ENCODE measurements around the gene CCDC91. TPM values are rescaled to one million over a fixed set of nuclear protein-coding genes. Genes with fewer than 3 reads are reported as not detected.

CCDC91 gene
- 12.0 and 13.8 TPM in 2 replicates for polyA plus RNA-seq (2013)

- H3K79me2 ChIP-seq (ENCODE audit: control insufficient read depth, insufficient read depth, low read length, poor library complexity), result peaks cover 3% of the 10 kb centered on the region
- H3K27me3 ChIP-seq (ENCODE audit: insufficient read depth, low read length), result no peaks in the 10 kb centered on the region
- H3K4ac ChIP-seq (ENCODE audit: low read depth, low read length), result peak within 1 kb of the TSS; percentile 21
- H4K12ac ChIP-seq (ENCODE audit: low read depth, low read length), result peak within 1 kb of the TSS; percentile 74
- H3K9ac ChIP-seq (ENCODE audit: low read length), result peak within 1 kb of the TSS; percentile 89
- peak within 1 kb of the TSS; percentile 98 for H2AFZ ChIP-seq (ENCODE audit: insufficient read depth, low read length, poor library complexity)
- H3K14ac ChIP-seq (ENCODE audit: low read length), result peak within 1 kb of the TSS; percentile 91
- H3K9me3 ChIP-seq (ENCODE audit: insufficient read depth, low read depth, low read length), result no peaks in the 10 kb centered on the region
- peaks cover 3 to 8% of the 10 kb centered on the region in 2 experiments for H3K4me1 ChIP-seq (ENCODE audit: control insufficient read depth in 1 of 2, insufficient read depth in 2 of 2, low read length in 2 of 2)
- no peak within 1 kb of the TSS for H2AK5ac ChIP-seq (ENCODE audit: low read length)
- H3K79me1 ChIP-seq (ENCODE audit: low read length), result peaks cover 10% of the 10 kb centered on the region
- no peak within 1 kb of the TSS for H2BK12ac ChIP-seq (ENCODE audit: low read length)
- peak within 1 kb of the TSS; percentile 87 for H3K18ac ChIP-seq (ENCODE audit: low read length)
- H4K8ac ChIP-seq (ENCODE audit: low read depth, low read length), result peak within 1 kb of the TSS; percentile 97
- no peak within 1 kb of the TSS for H3K23ac ChIP-seq (ENCODE audit: low read length)
- H2BK120ac ChIP-seq (ENCODE audit: insufficient read depth, low read length, poor library complexity), result peak within 1 kb of the TSS; percentile 66
- WGBS (ENCODE audit: extremely low coverage, insufficient coverage, insufficient read length), result no CpG with 5 or more reads among the region's 72 CpGs
- peak within 1 kb of the TSS; percentile 66 for H2BK5ac ChIP-seq (ENCODE audit: low read depth, low read length, poor library complexity)
- H4K91ac ChIP-seq (ENCODE audit: low read depth, low read length), result peak within 1 kb of the TSS; percentile 92
- H3K4me3 ChIP-seq (ENCODE audit: low read depth, low read length), result peak within 1 kb of the TSS; percentile 91
- H3K36me3 ChIP-seq (ENCODE audit: control insufficient read depth in 1 of 2, insufficient read depth in 2 of 2, low read length in 2 of 2), result peaks cover 0 to 2% of the 10 kb centered on the region in 2 experiments
- peak; percentile 74 to 79 for DNase-seq
- H3K27ac ChIP-seq (ENCODE audit: low read depth, low read length), result peak within 1 kb of the TSS; percentile 60
- peak within 1 kb of the TSS; percentile 65 for H3K4me2 ChIP-seq (ENCODE audit: low read length)
Observed at GRCh38 chr12:28190321-28191050, at the start of gene CCDC91. Gene CCDC91, plus strand, starts transcription at chr12:28190456. Its CDS starts 66,760 bp downstream, at chr12:28257216.

- peak; percentile 53 to 62 for DNase-seq
- no peak overlapping the region for H4K91ac ChIP-seq (ENCODE audit: low read depth, low read length)
- H3K36me3 ChIP-seq (ENCODE audit: control insufficient read depth in 1 of 2, insufficient read depth in 2 of 2, low read length in 2 of 2), result no peaks in the 10 kb centered on the region
Observed at GRCh38 chr12:28144059-28144458, 46.2 kb upstream of the CCDC91 start.

GRCh38 chr12:28144532-28144931 lies 45.7 kb upstream of the CCDC91 start:
- no peak for DNase-seq

More at GRCh38 chr12:28144059-28144458, 46.2 kb upstream of the CCDC91 start:
- Histone ChIP-seq H2BK12ac (ENCODE audit: low read length) (no peak overlapping the region), H3K18ac (ENCODE audit: low read length) (no peak overlapping the region), H3K79me1 (ENCODE audit: low read length) (no peaks in the 10 kb centered on the region), H3K79me2 (ENCODE audit: control insufficient read depth, insufficient read depth, low read length, poor library complexity) (no peaks in the 10 kb centered on the region), H3K4ac (ENCODE audit: low read depth, low read length) (no peak overlapping the region), H3K4me2 (ENCODE audit: low read length) (no peak overlapping the region), H3K27me3 (ENCODE audit: insufficient read depth, low read length) (no peaks in the 10 kb centered on the region), H3K4me3 (ENCODE audit: low read depth, low read length) (no peak overlapping the region), H3K14ac (ENCODE audit: low read length) (no peak overlapping the region), H2BK120ac (ENCODE audit: insufficient read depth, low read length, poor library complexity) (no peak overlapping the region), H3K23ac (ENCODE audit: low read length) (no peak overlapping the region), H2AK5ac (ENCODE audit: low read length) (no peak overlapping the region), H3K9ac (ENCODE audit: low read length) (no peak overlapping the region), H4K8ac (ENCODE audit: low read depth, low read length) (no peak overlapping the region), H3K27ac (ENCODE audit: low read depth, low read length) (no peak overlapping the region), H3K9me3 (ENCODE audit: insufficient read depth, low read depth, low read length) (no peaks in the 10 kb centered on the region), H2AFZ (ENCODE audit: insufficient read depth, low read length, poor library complexity) (no peak overlapping the region), H4K12ac (ENCODE audit: low read depth, low read length) (no peak overlapping the region), H3K4me1 (ENCODE audit: control insufficient read depth in 1 of 2, insufficient read depth in 2 of 2, low read length in 2 of 2) (no peaks in the 10 kb centered on the region), H2BK5ac (ENCODE audit: low read depth, low read length, poor library complexity) (no peak overlapping the region)
- WGBS (ENCODE audit: extremely low coverage, insufficient coverage, insufficient read length), result no CpG with 5 or more reads among the region's 8 CpGs

GRCh38 chr12:28145216-28145615 lies 45.0 kb upstream of the CCDC91 start:
- Histone ChIP-seq H3K9me3 (ENCODE audit: insufficient read depth, low read depth, low read length) (no peaks in the 10 kb centered on the region), H3K9ac (ENCODE audit: low read length) (no peak overlapping the region)
- WGBS (ENCODE audit: extremely low coverage, insufficient coverage, insufficient read length), result no CpG with 5 or more reads among the region's 4 CpGs

More at GRCh38 chr12:28144532-28144931, 45.7 kb upstream of the CCDC91 start:
- no peak overlapping the region for H4K8ac ChIP-seq (ENCODE audit: low read depth, low read length)
- no peak overlapping the region for H3K27ac ChIP-seq (ENCODE audit: low read depth, low read length)
- H3K79me2 ChIP-seq (ENCODE audit: control insufficient read depth, insufficient read depth, low read length, poor library complexity), result no peaks in the 10 kb centered on the region
- H2BK12ac ChIP-seq (ENCODE audit: low read length), result no peak overlapping the region
- H3K23ac ChIP-seq (ENCODE audit: low read length), result no peak overlapping the region
- H4K91ac ChIP-seq (ENCODE audit: low read depth, low read length), result no peak overlapping the region
- H3K18ac ChIP-seq (ENCODE audit: low read length), result no peak overlapping the region
- H3K9ac ChIP-seq (ENCODE audit: low read length), result no peak overlapping the region
- H3K27me3 ChIP-seq (ENCODE audit: insufficient read depth, low read length), result no peaks in the 10 kb centered on the region
- no peak overlapping the region for H3K4me3 ChIP-seq (ENCODE audit: low read depth, low read length)
- H3K4me2 ChIP-seq (ENCODE audit: low read length), result no peak overlapping the region
- no peak overlapping the region for H2BK120ac ChIP-seq (ENCODE audit: insufficient read depth, low read length, poor library complexity)
- H2BK5ac ChIP-seq (ENCODE audit: low read depth, low read length, poor library complexity), result no peak overlapping the region
- H3K4ac ChIP-seq (ENCODE audit: low read depth, low read length), result no peak overlapping the region
- no peaks in the 10 kb centered on the region for H3K36me3 ChIP-seq (ENCODE audit: control insufficient read depth in 1 of 2, insufficient read depth in 2 of 2, low read length in 2 of 2)
- H3K14ac ChIP-seq (ENCODE audit: low read length), result no peak overlapping the region
- no peak overlapping the region for H2AK5ac ChIP-seq (ENCODE audit: low read length)
- H4K12ac ChIP-seq (ENCODE audit: low read depth, low read length), result no peak overlapping the region
- no peak overlapping the region for H2AFZ ChIP-seq (ENCODE audit: insufficient read depth, low read length, poor library complexity)
- H3K4me1 ChIP-seq (ENCODE audit: control insufficient read depth in 1 of 2, insufficient read depth in 2 of 2, low read length in 2 of 2), result no peaks in the 10 kb centered on the region
- H3K9me3 ChIP-seq (ENCODE audit: insufficient read depth, low read depth, low read length), result no peaks in the 10 kb centered on the region
- H3K79me1 ChIP-seq (ENCODE audit: low read length), result no peaks in the 10 kb centered on the region
- no CpG with 5 or more reads among the region's 2 CpGs for WGBS (ENCODE audit: extremely low coverage, insufficient coverage, insufficient read length)

More at GRCh38 chr12:28145216-28145615, 45.0 kb upstream of the CCDC91 start:
- H3K27me3 ChIP-seq (ENCODE audit: insufficient read depth, low read length), result no peaks in the 10 kb centered on the region
- no peak overlapping the region for H3K4me2 ChIP-seq (ENCODE audit: low read length)
- H2AFZ ChIP-seq (ENCODE audit: insufficient read depth, low read length, poor library complexity), result no peak overlapping the region
- H3K18ac ChIP-seq (ENCODE audit: low read length), result no peak overlapping the region
- H4K8ac ChIP-seq (ENCODE audit: low read depth, low read length), result no peak overlapping the region
- no peak overlapping the region for H3K4ac ChIP-seq (ENCODE audit: low read depth, low read length)
- no peak overlapping the region for H3K27ac ChIP-seq (ENCODE audit: low read depth, low read length)
- no peak overlapping the region for H2BK12ac ChIP-seq (ENCODE audit: low read length)
- H3K36me3 ChIP-seq (ENCODE audit: control insufficient read depth in 1 of 2, insufficient read depth in 2 of 2, low read length in 2 of 2), result no peaks in the 10 kb centered on the region
- no peaks in the 10 kb centered on the region for H3K79me2 ChIP-seq (ENCODE audit: control insufficient read depth, insufficient read depth, low read length, poor library complexity)
- H2AK5ac ChIP-seq (ENCODE audit: low read length), result no peak overlapping the region
- H4K12ac ChIP-seq (ENCODE audit: low read depth, low read length), result no peak overlapping the region
- no peak overlapping the region for H2BK120ac ChIP-seq (ENCODE audit: insufficient read depth, low read length, poor library complexity)
- H3K79me1 ChIP-seq (ENCODE audit: low read length), result no peaks in the 10 kb centered on the region
- no peak overlapping the region for H4K91ac ChIP-seq (ENCODE audit: low read depth, low read length)
- no peaks in the 10 kb centered on the region for H3K4me1 ChIP-seq (ENCODE audit: control insufficient read depth in 1 of 2, insufficient read depth in 2 of 2, low read length in 2 of 2)
- H2BK5ac ChIP-seq (ENCODE audit: low read depth, low read length, poor library complexity), result no peak overlapping the region
- H3K23ac ChIP-seq (ENCODE audit: low read length), result no peak overlapping the region
- DNase-seq, result no peak
- no peak overlapping the region for H3K4me3 ChIP-seq (ENCODE audit: low read depth, low read length)
- no peak overlapping the region for H3K14ac ChIP-seq (ENCODE audit: low read length)

Data from trophoblast cell (in vitro differentiated cells and primary cell).